Measurements from ENCODE around the gene TLE3.

DNA sequence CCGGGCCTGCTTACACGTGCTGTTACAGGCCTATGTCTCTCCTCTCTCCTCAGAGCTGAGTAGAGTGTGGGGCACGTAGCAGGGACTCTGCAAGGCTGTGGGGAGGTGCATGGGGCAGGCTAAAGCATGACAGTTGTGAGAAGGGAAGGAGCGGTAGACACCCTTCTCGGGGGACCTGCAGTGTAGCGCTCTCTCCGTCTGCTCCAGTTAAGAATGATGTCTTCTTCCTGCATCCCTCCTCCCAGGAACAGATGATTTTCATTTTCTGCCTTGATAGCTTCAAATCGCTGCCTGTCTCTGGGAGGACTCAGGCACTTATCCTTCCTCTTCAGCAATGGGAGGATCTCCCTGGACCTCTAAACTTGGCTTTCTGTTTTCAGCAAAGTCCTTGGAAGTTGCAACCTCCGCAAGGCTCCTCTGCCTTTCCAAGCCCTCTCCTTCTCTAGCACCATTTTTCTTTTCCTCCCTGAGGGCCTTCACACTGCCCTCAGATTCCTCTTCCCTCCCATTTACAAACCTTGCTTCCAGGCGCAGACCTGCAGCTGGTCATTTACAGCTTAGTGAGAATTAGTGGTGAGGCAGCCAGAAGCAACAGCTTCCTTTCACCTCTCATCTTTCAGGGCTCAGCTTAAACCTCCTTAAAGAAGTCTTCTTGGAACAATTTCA is 23.4 kb upstream of the TLE3 start:
- TF ChIP-seq, protein P1, sequence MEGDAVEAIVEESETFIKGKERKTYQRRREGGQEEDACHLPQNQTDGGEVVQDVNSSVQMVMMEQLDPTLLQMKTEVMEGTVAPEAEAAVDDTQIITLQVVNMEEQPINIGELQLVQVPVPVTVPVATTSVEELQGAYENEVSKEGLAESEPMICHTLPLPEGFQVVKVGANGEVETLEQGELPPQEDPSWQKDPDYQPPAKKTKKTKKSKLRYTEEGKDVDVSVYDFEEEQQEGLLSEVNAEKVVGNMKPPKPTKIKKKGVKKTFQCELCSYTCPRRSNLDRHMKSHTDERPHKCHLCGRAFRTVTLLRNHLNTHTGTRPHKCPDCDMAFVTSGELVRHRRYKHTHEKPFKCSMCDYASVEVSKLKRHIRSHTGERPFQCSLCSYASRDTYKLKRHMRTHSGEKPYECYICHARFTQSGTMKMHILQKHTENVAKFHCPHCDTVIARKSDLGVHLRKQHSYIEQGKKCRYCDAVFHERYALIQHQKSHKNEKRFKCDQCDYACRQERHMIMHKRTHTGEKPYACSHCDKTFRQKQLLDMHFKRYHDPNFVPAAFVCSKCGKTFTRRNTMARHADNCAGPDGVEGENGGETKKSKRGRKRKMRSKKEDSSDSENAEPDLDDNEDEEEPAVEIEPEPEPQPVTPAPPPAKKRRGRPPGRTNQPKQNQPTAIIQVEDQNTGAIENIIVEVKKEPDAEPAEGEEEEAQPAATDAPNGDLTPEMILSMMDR (conservative IDR thresholded peaks at IDR 0.05 in 1 of 2, IDR thresholded peaks at IDR 0.05 in 1 of 2; ENCODE audit: low read depth in 1 of 2, low read length in 2 of 2) = no peak
- no peak for TF ChIP-seq EZH2 (IDR thresholded peaks at IDR 0.05; ENCODE audit: low read length, missing control alignments)

Data from fibroblast of lung (primary cell).